Smooth muscle cell (in vitro differentiated cells): ENCODE measurements around the gene THOC6. TPM values are rescaled to one million over a fixed set of nuclear protein-coding genes. Genes with fewer than 3 reads are reported as not detected.

Experiments used
- DNase-seq: peaks from one replicate; lab custom pipeline; 2025; ENCODE audit not compliant: unreplicated experiment; lab: John Stamatoyannopoulos, UW
- H2AFZ ChIP-seq: fragments of 200-600 bp; sonication (generic); 2 replicates; pipeline ENCODE4 v1.6.0; 2016; ENCODE audit warnings: antibody characterized with exemption, low read depth, mild to moderate bottlenecking
- H3F3A ChIP-seq: fragments of 200-600 bp; sonication (generic); 2 replicates; pipeline ENCODE4 v1.6.0; 2017; ENCODE audit warnings: antibody characterized with exemption, low read depth
- H3K27ac ChIP-seq: fragments of 200-600 bp; sonication (generic); 2 replicates; pipeline ENCODE4 v1.5.1; 2016; ENCODE audit warnings: low read depth, mild to moderate bottlenecking
- H3K27me3 ChIP-seq: fragments of 200-600 bp; sonication (generic); 2 replicates; pipeline ENCODE4 v1.6.1; 2016; ENCODE audit warnings: low read depth, mild to moderate bottlenecking
- H3K36me3 ChIP-seq: fragments of 200-600 bp; sonication (generic); 2 replicates; pipeline ENCODE4 v1.5.1; 2016; ENCODE audit warnings: low read depth
- H3K4me1 ChIP-seq: fragments of 200-600 bp; sonication (generic); 2 replicates; pipeline ENCODE4 v1.5.1; 2016; ENCODE audit warnings: low read depth
- H3K4me2 ChIP-seq: fragments of 200-600 bp; sonication (generic); 2 replicates; pipeline ENCODE4 v1.6.0; 2016; ENCODE audit warnings: mild to moderate bottlenecking
- H3K4me3 ChIP-seq: fragments of 200-600 bp; sonication (generic); 2 replicates; pipeline ENCODE4 v1.5.1; 2016; ENCODE audit warnings: mild to moderate bottlenecking
- H3K79me2 ChIP-seq: fragments of 200-600 bp; sonication (generic); 2 replicates; pipeline ENCODE4 v1.6.0; 2016; ENCODE audit warnings: low read depth, mild to moderate bottlenecking
- H3K9ac ChIP-seq: fragments of 200-600 bp; sonication (generic); 2 replicates; pipeline ENCODE4 v1.6.0; 2016; ENCODE audit warnings: low read depth
- H3K9me3 ChIP-seq: fragments of 200-600 bp; sonication (generic); replicated peaks from 2 replicates; pipeline ENCODE4 v1.5.1; 2016; ENCODE audit warnings: low read depth
- H4K20me1 ChIP-seq: fragments of 200-600 bp; sonication (generic); 2 replicates; pipeline ENCODE4 v1.6.0; 2016; ENCODE audit warnings: low read depth
- WGBS: methylation state at CpG from one replicate; pipeline ENCODE4 v1.1.7; 2016; ENCODE audit warnings: low lambda C conversion rate; 5-methylcytosine and 5-hydroxymethylcytosine counted together
- polyA plus RNA-seq: library from polyadenylated mRNA; unstranded; fragments of >200 nt; fragmentation: Nextera tagmentation; extraction: Ambion mirVana; gene quantifications from 2 replicates; pipeline ENCODE4 v1.2.1, GENCODE V29; 2016
- total RNA-seq: library from RNA; depleted of rRNA; stranded (reverse); fragments of >200 nt; gene quantifications from 2 replicates; pipeline ENCODE4 v1.2.3, GENCODE V29; 2014
- TF ChIP-seq, protein P1 (sequence below): fragments of 200-600 bp; sonication (generic); IDR thresholded peaks from 2 replicates; pipeline ENCODE4 v1.5.1; 2017; ENCODE audit warnings: borderline replicate concordance, mild to moderate bottlenecking, antibody characterized with exemption; ENCODE audit not compliant: insufficient read depth, poor library complexity, severe bottlenecking

The THOC6 gene
- total and polyA plus RNA-seq, 2 experiments from 2014 or later, result 28.9 to 59.4 TPM

DNA sequence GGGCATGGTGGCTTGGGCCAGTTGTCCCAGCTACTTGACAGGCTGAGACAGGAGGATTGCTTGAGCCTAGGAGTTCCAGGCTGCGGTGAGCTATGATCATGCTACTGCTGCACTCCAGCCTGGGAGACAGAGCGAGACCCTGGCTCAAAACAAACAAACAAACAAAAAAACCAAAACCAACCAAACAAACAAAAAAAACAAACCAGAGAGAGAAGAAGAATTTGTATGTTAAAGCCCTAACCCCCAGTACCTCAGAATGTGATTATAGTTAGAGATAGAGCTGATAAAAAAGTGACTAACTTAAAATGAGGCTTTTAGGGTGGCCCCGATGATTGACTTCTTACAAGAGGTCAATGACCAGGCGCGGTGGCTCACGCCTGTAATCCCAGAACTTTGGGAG is 20.9 kb downstream of the THOC6 start:
- H3K79me2 ChIP-seq, result no peaks in the 10 kb centered on the region
- TF ChIP-seq, protein P1, sequence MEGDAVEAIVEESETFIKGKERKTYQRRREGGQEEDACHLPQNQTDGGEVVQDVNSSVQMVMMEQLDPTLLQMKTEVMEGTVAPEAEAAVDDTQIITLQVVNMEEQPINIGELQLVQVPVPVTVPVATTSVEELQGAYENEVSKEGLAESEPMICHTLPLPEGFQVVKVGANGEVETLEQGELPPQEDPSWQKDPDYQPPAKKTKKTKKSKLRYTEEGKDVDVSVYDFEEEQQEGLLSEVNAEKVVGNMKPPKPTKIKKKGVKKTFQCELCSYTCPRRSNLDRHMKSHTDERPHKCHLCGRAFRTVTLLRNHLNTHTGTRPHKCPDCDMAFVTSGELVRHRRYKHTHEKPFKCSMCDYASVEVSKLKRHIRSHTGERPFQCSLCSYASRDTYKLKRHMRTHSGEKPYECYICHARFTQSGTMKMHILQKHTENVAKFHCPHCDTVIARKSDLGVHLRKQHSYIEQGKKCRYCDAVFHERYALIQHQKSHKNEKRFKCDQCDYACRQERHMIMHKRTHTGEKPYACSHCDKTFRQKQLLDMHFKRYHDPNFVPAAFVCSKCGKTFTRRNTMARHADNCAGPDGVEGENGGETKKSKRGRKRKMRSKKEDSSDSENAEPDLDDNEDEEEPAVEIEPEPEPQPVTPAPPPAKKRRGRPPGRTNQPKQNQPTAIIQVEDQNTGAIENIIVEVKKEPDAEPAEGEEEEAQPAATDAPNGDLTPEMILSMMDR, result no peak
- no peaks in the 10 kb centered on the region for H4K20me1 ChIP-seq
- no peak overlapping the region for H3K9ac ChIP-seq
- H3K27me3 ChIP-seq, result peaks cover 74% of the 10 kb centered on the region
- H2AFZ ChIP-seq, result no peak overlapping the region
- no peaks in the 10 kb centered on the region for H3F3A ChIP-seq
- H3K4me3 ChIP-seq, result peak overlapping the region; percentile 54
- H3K4me2 ChIP-seq, result peak overlapping the region; percentile 93
- peaks cover 11% of the 10 kb centered on the region for H3K4me1 ChIP-seq
- H3K9me3 ChIP-seq, result no peaks in the 10 kb centered on the region
- H3K27ac ChIP-seq, result no peak overlapping the region
- DNase-seq, result no peak
- H3K36me3 ChIP-seq, result no peaks in the 10 kb centered on the region
- 84% methylated on average over 6 of the region's 6 CpGs for WGBS

DNA sequence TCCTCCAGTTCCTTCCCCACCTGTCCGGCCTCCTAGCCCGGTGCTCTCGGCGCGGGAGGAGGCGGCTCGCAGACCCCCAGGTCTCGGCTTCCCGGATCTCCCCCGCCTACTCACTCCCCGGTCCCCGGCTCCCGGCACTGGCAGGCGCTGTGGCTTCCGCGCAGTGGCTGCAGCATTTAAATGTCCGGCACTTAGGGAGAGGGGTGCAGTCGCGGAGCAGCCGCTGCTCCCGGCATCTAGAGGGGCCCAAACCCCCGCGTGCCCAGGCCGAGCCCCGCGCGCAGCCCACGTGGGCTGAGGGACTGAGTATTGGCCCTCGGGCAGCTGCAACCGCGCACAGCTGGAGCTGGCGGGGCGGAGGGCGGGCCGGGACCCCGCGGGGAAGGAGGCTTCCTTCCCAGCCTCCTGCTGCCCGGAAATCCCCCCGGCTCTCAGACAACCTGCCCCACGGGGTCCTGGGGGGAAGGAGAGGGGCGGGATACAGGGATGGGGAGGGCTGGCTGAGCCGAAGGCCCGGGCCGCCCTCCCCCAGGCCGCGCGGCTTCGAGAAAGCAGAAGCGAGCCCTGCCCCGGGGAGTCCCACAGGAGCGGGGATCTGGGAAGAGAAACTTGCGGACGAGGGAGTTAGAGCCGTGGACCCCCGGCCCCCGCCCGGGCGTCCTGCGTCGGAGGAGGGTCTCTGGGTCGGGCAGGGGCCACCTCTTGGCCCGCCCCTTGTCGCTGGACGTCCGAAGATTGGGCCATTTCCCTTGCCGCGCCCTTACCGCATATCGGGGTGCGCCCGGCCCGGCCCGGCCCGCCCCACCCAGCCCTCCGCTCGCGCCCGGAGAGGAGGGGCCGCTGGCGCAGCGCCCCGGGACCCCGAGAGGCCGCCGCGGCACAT is 22.2 kb downstream of the THOC6 start, which contains the start of gene MMP25:
Gene MMP25 (plus strand): TSS at position 804 of the 883 bp plus-strand sequence. CDS start 357 bp downstream, outside the sequence.
- H3K9ac ChIP-seq, result no peak within 1 kb of the TSS
- WGBS, result under 1% methylated on average over 59 of the region's 86 CpGs
- TF ChIP-seq, protein P1, result no peak
- H3K27me3 ChIP-seq, result peaks cover 74% of the 10 kb centered on the region
- peaks cover 11% of the 10 kb centered on the region for H3K4me1 ChIP-seq
- peak within 1 kb of the TSS; percentile 54 for H3K4me3 ChIP-seq
- no peaks in the 10 kb centered on the region for H3K79me2 ChIP-seq
- no peaks in the 10 kb centered on the region for H3K9me3 ChIP-seq
- H3K27ac ChIP-seq, result no peak within 1 kb of the TSS
- no peak for DNase-seq
- no peaks in the 10 kb centered on the region for H4K20me1 ChIP-seq
- H3K4me2 ChIP-seq, result peak within 1 kb of the TSS; percentile 93
- H3K36me3 ChIP-seq, result no peaks in the 10 kb centered on the region
- no peaks in the 10 kb centered on the region for H3F3A ChIP-seq
- no peak within 1 kb of the TSS for H2AFZ ChIP-seq

DNA sequence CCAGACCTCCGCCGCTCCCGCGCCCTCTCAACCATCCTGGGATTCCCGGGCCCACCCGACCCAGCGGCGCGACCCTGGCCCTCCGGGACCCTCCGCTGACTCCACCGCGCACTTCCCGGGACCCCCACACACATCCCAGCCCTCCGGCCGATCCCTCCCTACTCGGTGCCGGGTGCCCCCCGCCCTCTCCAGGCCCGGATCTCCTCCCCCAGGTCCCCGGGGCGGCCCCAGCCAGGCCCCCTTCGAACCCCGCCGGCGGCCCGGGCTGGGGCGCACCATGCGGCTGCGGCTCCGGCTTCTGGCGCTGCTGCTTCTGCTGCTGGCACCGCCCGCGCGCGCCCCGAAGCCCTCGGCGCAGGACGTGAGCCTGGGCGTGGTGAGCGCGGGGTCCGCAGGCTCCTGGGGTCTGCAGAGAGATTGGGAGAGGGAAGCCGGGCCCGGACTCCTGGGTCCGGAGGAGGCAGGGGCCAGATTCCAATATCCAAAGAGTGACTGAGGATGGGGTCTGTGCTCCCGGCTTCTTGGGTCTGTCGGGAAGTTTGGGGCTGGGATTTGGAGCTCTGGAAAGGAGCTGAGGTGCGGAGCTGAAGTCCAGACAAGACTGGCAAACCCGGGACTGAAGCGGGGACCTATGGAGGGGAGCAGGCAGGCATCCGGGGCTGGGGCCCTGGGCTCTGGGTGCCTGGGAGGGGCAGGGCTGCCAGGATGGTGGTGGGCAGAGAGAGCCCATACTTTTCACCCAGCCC is 23.0 kb downstream of the THOC6 start:
- no peak for DNase-seq
- Histone ChIP-seq H2AFZ (no peak overlapping the region), H3K36me3 (no peaks in the 10 kb centered on the region), H3K79me2 (no peaks in the 10 kb centered on the region), H4K20me1 (no peaks in the 10 kb centered on the region), H3K4me3 (no peak overlapping the region), H3K9me3 (no peaks in the 10 kb centered on the region), H3K27ac (no peak overlapping the region), H3F3A (no peaks in the 10 kb centered on the region), H3K27me3 (peaks cover 74% of the 10 kb centered on the region), H3K4me1 (peaks cover 11% of the 10 kb centered on the region), H3K4me2 (peak overlapping the region; percentile 93), H3K9ac (no peak overlapping the region)
- TF ChIP-seq, protein P1, result no peak
- WGBS, result 2% methylated on average over 22 of the region's 54 CpGs
